AG10803 (cell line): Measurements from ENCODE around the gene CHST13.

Experiments used
- DNase-seq: peaks from one replicate; pipeline ENCODE4 v3.0.0; 2010; ENCODE audit warnings: low read depth
- H3K4me3 ChIP-seq: 2 replicates; pipeline ENCODE4 v1.5.1; 2011; ENCODE audit warnings: mild to moderate bottlenecking, low read length, control low read depth
- CTCF ChIP-seq: conservative IDR thresholded peaks from 2 replicates; pipeline ENCODE4 v1.5.1; 2011; ENCODE audit warnings: mild to moderate bottlenecking, low read length, control low read depth, inconsistent platforms

Gene CHST13

DNA sequence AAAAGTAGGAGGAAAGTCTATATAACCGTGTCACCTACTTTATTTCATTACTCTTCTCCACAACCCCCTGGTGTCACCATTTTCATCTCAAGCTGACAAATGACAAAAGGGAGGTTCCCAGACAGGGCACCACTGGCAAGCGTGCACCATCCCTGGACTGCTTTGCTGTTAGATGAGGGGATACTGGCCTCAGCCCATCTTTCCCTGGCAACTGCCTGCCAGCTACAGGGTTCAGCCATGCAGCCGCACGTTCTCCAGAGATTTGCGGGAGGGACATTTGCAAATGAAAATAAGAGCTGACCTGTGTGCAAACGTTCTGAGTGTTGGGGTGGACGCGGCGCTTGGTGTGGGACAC, 7.0 kb upstream of the CHST13 start:
- no peak for TF ChIP-seq CTCF
- no peak for DNase-seq

DNA sequence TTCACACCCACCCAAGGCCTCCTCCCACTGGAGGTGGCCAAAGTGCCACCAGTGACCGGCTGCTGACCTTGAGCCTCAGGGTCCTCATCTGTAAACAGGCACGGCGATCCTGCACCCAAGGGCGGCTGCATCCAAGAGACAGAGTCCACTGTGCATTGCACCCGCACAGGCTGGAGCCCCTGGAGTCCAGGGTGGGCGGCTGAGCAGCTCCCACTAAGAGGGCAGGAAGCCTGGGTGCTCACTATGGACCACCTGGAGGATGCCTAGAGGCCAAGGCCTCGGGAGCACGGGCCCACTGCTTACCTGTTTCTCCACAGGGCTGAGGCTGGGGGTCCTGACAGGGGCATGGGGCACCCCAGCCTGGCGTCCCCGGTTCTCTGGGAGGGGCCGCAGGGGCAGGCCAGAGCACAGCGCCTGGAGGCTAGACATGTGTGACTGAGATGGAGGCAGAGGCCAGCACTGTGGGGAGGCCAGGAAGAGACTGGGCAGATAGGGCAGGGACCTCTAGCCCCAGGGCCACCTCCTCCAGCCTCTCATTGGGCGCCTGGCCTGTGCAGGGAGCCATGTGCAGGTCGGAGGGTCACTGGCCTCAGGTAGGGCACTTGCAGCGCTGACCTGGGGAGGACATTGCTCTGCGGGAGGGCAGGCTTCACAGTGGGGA, 6.5 kb upstream of the CHST13 start, which contains the start of gene UROC1:
Gene UROC1 (minus strand): TSS at position 483 of the 661 bp plus-strand sequence. CDS start 54 bp downstream, at position 429.
- no peak for DNase-seq
- TF ChIP-seq CTCF, result no peak
- no peak within 1 kb of the TSS for H3K4me3 ChIP-seq

More for the DNA sequence above, 7.0 kb upstream of the CHST13 start:
- no peak overlapping the region for H3K4me3 ChIP-seq

- no peak overlapping the region for H3K4me3 ChIP-seq
- no peak for TF ChIP-seq CTCF
- no peak for DNase-seq
These were observed 5.8 kb upstream of the CHST13 start for GRCh38 chr3:126517986-126518778.

DNA sequence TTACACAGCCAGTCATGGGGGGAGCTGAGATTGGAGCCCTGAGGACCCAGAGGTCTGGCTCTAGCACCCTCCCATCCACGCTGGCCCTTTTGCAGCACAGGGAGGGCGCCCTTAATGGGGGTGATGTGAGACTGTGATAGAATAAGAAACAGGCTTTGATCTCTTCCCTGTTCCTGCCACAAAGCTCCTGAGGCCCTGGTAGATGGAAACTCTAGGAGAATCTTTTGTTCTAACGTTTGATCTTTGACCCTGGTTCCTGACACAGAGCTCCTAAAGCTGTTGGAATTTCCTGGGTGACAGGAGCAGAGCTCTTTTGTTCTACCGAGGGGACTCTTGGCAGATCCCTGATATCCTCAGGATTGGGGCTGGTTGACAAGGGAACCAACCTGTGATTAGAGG, 5.2 kb upstream of the CHST13 start:
- no peak for TF ChIP-seq CTCF
- H3K4me3 ChIP-seq, result no peak overlapping the region
- DNase-seq, result no peak

GRCh38 chr3:126519506-126520455, 4.2 kb upstream of the CHST13 start:
- DNase-seq, result no peak
- no peak for TF ChIP-seq CTCF
- no peak overlapping the region for H3K4me3 ChIP-seq

GRCh38 chr3:126521122-126521891, 2.6 kb upstream of the CHST13 start:
- no peak for DNase-seq

More at GRCh38 chr3:126521122-126521891, 2.6 kb upstream of the CHST13 start:
- H3K4me3 ChIP-seq, result no peak overlapping the region
- no peak for TF ChIP-seq CTCF
